Measurements from ENCODE around the gene RPEL1. TPM values are rescaled to one million over a fixed set of nuclear protein-coding genes. Genes with fewer than 3 reads are reported as not detected.
A peak's percentile ranks its signal among the peaks of the same experiment; 100 is the strongest.
"Not testable (repeated sequence)": the region's sequence is repeated elsewhere in the genome, so short reads cannot be mapped to it uniquely, and the experiment has no call there.

Gene RPEL1
- under 1 TPM; 0.11 to 0.21 (median 0.16) TPM for polyA plus RNA-seq (ENCODE audit: insufficient read length in 4 of 4)

DNA sequence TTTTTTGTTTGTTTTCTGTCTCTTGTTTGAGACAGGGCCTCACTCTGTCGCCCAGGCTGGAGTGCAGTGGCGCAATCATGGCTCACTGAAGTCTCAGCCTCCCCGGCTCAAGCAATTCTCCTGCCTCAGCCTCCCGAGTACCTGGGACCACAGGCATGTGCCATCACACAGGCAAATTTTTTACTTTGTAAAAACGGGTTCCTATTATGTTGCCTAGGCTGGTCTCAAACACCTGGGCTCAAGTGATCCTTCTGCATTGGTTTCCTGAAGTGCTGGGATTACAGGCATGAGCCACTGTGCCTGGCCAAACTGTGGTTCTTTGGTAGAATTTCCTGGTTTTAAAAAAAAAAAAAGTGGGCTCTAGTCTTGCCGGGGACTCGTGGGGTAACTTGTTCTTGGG, at the start of gene RPEL1:
Gene RPEL1, plus strand, starts transcription at position 301 of the 400 bp plus-strand sequence. CDS start 110 bp downstream, outside the sequence.
- not testable (repeated sequence) for DNase-seq (ENCODE audit: low read depth in 4 of 4, low spot score in 3 of 4)

DNA sequence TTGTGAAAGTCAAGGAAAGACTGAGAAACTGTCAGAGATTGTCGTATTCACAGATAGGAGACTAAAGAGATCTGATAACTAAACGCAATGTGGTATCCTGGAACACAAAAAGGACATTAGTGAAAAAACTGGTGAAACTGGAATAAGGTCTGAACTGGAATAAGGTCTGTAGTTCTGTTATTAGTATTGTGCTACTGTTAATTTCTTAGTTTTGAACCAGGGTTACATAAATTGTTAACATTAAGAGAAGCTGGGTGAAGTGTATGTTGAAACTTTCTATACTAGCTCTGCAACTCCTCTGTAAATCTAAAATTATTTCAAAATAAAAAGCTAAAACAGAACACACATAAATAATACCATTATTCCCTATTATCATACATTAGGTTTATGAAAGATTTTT, 49.2 kb upstream of the RPEL1 start:
- no peak for DNase-seq (ENCODE audit: low read depth in 4 of 4, low spot score in 3 of 4)

DNA sequence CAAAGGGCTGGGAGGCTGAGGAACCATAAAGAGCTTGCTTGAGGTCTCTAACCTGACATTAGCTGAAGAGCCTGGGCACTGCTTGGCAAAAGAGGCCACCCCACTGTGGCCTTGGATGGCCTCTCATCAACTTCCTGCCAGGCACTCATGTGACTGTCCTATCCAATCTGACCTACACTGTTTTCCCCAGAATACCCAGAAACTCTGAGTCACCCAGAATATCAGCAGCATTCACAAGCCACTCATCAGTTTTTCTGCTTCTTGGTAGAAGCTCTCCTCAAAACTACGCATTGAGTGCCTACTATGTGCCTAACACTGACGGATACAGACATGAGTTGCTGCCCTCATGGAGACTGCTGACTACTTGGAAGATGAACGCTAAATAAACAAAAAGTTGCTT, 48.5 kb upstream of the RPEL1 start:
- no peak for DNase-seq (ENCODE audit: low read depth in 4 of 4, low spot score in 3 of 4)

DNA sequence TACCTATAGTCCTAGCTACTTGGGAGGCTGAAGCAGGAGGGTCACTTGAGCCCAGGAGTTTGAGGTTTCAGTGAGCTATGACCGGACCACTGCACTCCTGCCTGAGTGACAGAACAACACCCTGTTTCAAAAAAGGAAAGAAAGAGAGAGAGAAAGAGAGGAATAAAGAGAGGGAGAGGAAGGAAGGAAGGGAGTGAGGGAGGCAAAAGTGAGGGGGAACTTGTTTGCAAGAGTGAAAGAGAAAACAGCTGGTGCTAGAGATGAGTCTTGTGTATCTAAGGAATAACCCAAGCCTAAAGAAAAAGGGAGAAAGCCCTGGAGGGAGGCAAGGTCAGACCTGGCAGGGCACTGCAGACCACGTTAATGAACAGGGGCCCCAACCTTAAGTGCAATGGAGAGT, 47.8 kb upstream of the RPEL1 start:
- no peak for DNase-seq (ENCODE audit: low read depth in 4 of 4, low spot score in 3 of 4)

DNA sequence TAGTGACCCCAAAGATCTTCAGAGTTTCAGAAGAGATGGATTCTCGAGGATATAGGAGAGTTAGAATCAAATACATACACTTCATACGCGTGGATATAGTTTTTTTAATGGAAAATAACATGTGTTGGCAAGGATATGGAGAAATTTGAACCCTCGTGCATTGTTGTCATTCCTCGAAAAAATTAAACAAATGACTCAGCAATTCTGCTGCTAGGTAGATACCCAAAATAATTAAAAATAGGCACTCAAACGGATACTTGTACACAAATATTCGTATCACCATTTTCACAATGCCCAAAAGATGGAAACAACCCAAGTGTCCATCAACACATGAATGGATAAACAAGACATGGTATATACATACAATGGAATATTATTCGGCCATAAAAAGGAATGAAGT, 47.0 kb upstream of the RPEL1 start:
- no peak for DNase-seq (ENCODE audit: low read depth in 4 of 4, low spot score in 3 of 4)

DNA sequence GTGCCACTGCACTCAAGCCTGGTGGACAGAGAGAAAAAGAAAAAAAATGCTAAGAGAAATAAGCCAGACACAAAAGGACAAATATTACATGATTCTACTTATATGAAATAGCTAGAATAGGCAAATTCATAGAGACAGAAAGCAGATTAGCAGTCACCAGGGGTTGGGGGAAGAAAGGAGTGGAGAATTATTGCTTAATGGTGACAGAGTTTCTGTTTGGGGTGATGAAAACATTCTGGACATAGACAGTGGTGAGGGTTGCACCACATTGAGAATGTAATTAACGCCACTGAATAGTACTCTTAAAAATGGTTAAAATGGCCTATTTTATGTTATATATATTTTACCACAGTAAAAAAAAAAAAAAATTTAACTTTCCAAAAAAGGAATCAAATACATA, 46.2 kb upstream of the RPEL1 start:
- DNase-seq (ENCODE audit: low read depth in 4 of 4, low spot score in 3 of 4) = no peak

DNA sequence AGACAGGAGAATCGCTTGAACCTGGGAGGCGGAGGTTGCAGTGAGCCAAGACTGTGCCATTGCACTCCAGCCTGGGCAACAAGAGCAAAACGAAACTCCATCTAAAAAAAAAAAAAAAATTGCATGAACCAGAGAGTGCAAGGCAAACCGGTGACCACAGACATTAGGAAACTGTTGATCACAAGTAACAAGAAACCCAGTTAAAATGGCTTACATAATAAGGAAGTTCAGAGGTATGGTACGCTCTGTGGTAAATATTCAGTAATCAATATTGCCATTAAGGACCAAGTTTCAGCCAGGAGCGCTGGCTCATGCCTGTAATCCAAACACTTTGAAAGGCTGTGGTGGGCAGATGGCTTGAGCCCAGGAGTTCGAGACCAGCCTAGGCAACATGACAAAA, 43.4 kb upstream of the RPEL1 start:
- DNase-seq (ENCODE audit: low read depth in 4 of 4, low spot score in 3 of 4) = no peak

DNA sequence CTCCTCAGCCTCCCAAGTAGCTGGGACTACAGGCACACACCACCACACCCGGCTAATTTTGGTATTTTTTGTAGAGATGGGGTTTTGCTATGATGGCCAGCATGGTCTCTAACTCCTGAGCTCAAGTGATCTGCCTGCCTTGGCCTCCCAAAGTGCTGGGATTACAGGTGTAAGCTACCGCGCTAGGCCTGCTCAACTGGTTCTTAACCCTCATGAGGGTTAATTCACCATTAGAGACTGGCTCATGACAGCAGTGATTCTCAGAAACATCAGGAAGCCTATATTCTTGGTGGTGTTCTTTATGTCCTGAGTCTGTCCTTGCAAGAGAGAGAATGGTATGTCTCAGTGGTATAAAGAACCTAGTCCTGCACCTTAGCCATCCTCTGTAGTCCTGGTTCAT, 42.2 kb upstream of the RPEL1 start:
- DNase-seq (ENCODE audit: low read depth in 4 of 4, low spot score in 3 of 4) = no peak

DNA sequence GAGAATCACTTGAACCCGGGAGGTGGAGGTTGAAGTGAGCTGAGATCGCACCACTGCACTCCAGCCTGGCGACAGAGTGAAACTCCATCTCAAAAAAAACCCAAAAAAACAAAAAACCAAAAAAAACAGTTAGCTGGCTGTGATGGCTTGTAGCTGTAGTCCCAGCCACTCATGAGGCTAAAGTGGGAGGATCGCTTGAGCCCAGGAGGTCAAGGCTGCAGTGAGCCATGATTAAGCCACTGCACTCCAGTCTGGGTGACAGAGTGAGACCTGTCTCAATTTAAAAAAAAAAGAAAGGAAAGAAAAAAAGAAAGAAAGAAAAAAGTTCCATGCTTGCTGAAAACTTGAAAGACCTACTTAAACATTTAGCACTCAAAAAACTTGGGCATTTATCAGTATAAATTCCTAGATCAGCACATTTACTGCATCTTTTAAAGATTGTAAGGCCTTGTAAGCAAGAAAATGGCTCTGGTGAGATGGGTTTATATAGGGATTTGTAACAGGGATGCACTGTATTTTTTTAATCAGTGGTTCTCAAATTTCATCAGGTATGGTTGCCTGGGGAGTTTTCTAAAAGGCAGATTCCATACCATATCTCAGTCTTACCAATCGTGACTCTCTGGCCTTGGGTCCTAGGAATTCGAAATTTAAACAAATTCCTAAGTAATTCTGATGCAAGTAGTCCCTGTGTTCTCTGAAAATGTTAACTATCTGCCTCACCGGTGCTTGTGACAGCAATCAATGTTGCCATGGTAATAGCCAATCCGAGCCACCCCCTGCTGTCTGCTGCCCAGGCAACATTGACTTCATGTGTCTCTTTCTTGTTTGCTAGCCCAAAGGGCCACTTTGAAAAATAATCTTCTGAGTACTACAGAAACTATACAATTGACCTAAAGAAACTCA, 41.1 kb upstream of the RPEL1 start:
- no peak for DNase-seq (ENCODE audit: low read depth in 4 of 4, low spot score in 3 of 4)

DNA sequence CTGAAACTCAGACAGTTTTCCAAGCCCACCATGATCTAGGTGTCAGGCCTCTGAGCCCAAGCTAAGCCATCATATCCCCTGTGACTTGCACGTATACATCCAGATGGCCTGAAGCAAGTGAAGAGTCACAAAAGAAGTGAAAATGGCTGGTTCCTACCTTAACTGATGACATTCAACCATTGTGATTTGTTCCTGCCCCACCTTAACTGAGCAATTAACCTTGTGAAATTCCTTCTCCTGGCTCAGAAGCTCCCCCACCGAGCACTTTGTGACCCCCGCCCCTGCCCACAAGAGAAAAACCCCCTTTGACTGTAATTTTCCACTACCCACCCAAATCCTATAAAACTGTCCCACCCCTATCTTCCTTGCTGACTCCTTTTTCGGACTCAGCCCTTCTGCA, 40.3 kb upstream of the RPEL1 start:
- not testable (repeated sequence) for DNase-seq (ENCODE audit: low read depth in 4 of 4, low spot score in 3 of 4)

DNA sequence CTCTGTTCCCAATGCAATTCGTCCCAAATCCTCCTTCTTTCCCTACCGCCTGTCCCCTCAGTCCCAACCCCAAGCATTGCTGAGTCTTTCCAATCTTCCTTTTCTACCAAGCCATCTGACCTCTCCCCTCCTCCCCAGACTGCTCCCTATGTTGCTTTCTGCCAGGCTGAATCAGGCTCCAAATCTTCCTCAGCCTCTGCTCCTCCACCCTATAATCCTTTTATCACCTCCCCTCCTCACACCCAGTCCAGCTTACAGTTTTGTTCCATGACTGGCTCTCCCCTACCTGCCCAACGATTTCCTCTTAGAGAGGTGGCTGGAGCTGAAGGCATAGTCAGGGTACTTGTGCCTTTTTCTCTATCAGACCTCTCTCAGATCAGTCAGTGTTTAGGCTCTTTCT, 39.0 kb upstream of the RPEL1 start:
- DNase-seq (ENCODE audit: low read depth in 4 of 4, low spot score in 3 of 4) = not testable (repeated sequence)

DNA sequence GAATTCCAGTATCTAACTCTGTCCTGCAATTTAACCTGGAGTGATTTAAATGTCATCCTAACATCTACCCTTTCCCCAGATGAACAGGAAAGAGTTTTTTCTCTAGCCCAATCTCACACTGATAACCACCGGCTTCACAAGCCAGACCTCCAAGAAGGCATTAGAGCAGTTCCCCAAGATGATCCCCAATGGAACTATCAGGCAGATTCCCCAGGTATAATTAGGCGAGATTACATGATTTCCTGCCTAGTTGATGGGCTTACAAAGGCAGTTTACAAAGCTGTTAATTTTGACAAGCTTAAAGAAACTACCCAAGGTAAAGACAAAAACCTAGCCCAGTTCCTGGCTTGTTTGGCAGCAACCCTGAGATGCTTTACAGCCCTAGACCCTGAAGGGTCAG, 38.5 kb upstream of the RPEL1 start:
- DNase-seq (ENCODE audit: low read depth in 4 of 4, low spot score in 3 of 4) = no peak

DNA sequence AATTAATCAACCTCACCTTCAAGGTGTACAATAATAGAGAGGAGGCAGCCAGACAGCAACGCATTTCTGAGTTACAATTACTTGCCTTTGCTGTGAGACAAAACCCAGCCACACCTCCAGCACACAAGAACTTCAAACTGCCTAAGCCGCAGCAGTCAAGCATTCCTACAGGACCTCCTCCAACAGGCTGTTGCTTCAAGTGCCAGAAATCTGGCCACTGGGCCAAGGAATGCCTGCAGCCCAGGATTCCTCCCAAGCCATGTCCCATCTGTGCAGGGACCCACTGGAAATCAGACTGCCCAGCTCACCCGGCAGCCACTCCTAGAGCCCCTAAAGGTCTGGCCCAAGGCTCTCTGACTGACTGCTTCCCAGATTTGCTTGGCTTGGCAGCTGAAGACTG, 38.0 kb upstream of the RPEL1 start:
- DNase-seq (ENCODE audit: low read depth in 4 of 4, low spot score in 3 of 4) = not testable (repeated sequence)

DNA sequence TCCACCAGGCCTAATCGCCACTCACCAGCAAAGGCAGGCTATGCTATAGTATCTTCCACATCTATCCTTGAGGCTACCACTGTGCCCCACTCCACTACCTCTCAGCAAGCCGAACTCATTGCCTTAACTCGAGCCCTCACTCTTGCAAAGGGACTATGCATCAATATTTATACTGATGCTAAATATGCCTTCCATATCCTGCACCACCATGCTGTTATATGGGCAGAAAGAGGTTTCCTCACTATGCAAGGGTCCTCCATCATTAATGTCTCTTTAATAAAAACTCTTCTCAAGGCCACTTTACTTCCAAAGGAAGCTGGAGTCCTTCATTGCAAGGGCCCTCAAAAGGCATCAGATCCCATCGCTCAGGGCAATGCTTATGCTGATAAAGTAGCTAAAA, 35.4 kb upstream of the RPEL1 start:
- DNase-seq (ENCODE audit: low read depth in 4 of 4, low spot score in 3 of 4) = not testable (repeated sequence)

DNA sequence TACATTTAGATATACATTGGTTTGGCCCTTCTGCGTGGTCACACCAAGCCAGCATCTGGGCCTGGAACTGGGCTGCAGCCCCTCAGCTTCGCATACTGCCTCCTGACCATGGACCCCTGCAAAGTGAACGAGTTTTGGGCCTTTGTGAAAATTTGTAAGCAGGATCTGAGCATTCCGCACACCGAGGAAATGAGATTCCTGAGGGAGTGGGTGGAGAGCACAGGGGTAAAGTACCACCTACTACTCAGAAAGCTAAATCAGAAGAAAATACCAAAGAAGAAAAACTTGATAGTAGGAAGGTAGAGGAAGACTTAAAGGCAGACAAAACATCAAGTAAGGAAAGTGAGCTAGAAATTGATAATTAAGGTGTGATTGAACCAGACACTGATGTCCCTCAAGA, 30.1 kb upstream of the RPEL1 start:
- no peak for DNase-seq (ENCODE audit: low read depth in 4 of 4, low spot score in 3 of 4)

DNA sequence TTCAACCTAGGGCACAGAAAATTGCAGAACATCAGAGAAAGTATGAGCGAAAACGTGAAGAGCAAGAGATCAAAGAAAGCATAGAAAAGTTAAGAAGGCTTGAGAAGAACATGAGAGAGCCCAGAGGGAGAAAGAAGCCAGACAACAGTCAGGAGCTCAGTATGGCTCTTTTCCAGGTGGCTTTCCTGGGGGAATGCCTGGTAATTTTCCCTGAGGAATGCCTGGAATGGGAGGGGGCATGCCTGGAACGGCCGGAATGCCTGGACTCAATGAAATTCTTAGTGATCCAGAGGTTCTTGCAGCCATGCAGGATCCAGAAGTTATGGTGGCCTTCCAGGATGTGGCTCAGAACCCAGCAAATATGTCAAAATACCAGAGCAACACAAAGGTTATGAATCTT, 29.3 kb upstream of the RPEL1 start:
- not testable (repeated sequence) for DNase-seq (ENCODE audit: low read depth in 4 of 4, low spot score in 3 of 4)

DNA sequence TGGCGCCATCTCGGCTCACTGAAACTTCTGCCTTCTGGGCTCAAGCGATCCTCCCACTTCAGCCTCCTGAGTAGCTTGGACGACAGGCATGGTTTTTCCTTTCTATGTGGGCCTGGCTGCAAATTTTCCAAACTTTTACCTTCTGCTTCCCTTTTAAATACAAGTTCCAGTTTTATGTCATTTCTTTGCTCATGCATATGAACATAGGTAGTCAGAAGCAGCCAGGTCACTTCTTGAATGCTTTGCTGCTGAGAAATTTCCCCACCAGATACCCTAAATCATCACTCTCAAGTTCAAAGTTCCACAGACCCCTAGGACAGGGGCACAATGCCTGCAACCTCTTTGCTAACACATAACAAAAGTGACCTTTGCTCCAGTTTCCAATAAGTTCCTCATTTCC, 21.6 kb upstream of the RPEL1 start:
- DNase-seq (ENCODE audit: low read depth in 4 of 4, low spot score in 3 of 4) = no peak

DNA sequence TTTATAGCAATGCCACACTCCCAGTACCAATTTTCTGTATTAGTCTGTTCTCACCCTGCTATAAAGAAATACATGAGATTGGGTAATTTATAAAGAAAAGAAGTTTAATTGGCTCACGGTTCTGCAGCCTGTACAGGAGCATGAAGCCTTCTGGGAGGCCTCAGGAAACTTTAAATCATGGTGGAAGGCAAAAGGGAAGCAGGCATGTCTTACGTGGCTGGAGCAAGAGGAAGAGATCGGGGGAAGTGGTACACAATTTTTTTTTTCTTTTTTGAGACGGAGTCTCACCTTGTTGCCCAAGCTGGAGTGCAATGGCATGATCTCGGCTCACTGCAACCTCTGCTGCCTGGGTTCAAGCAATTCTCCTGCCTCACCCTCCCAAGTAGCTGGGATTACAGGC, 21.0 kb upstream of the RPEL1 start:
- DNase-seq (ENCODE audit: low read depth in 4 of 4, low spot score in 3 of 4) = not testable (repeated sequence)

DNA sequence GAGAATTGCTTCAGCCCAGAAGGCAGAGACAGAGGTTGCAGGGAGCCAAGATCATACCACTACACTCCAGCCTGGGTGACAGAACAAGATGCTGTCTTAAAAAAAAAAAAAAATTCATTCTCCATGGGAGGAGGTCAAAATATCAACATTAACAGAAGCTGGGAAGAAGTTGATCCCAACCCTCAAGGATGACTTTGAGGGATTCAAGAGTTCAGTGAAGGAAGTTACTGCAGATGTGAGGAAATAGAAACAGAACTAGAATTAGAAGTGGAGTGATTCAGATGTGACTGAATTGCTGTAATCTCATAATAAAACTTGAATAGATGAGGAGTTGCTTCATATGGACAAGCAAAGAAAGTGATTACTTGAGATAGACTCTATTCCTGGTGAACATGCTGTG, 19.7 kb upstream of the RPEL1 start:
- no peak for DNase-seq (ENCODE audit: low read depth in 4 of 4, low spot score in 3 of 4)

DNA sequence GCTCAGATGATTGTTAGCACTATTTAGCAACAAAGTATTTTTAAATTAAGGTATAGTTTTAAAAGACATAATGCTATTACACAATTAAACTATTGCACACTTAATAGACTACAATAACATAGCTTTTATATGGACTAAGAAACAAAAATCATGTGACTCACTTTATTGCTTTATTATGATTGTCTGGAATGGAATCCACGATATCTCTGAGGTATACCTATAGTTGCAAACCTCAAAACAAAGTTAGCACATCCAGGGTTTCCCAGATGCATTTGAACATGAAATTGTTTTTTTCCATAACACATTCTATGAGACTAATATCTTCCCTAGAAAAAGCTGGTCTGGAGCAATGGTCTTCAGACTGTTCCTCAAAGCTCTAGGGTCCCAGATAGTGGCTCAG, 18.3 kb upstream of the RPEL1 start:
- no peak for DNase-seq (ENCODE audit: low read depth in 4 of 4, low spot score in 3 of 4)

DNA sequence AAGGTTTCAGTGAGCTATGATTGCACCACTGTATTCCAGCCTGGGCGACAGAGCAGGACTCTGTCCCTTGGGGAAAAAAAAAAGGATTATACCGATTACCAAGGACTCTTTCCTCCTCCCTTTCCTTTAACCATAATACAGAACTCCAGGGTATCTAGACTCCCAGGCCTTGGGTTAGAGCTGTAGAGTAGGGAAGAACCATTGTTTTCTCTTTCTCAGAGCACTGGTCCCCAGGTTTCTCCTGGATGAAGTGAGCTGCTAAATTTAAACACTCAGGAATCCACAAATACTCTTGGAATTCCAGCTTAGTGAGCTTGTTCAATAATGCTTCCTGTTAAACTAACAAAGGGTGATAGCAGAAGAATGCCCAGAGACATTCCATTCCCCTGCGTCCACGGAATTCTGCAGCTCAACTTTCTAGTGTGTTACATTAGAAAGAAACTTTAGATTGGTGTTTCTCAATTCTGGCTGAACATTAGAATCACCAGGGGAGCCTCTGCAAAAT, 14.6 kb upstream of the RPEL1 start:
- DNase-seq (ENCODE audit: low read depth in 4 of 4, low spot score in 3 of 4) = peak in 1 of 4 donors; percentile 40

DNA sequence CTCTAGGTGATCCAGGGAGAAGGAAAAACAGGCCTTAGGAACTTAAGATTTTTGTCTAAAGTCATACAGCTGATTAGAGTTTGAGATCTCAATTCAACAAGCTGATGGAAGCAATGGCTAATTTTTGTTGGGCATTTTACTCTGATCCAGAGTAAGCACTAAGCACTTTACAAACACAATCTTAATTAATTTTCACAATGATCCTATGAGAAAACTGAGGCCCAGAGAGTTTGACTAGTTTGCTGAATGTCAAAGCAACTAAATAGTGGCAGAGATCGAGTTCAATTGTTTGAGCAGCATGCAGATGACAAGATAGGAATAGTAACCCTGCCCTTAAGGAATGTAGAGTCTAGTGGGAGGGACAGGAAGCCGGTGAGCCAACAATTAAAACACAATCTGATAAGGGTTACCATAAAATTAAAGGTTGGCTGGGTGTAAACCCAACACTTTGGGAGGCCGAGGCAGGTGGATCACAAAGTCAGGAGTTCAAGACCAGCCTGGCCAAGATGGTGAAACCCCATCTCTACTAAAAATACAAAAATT, 13.5 kb upstream of the RPEL1 start:
- no peak for DNase-seq (ENCODE audit: low read depth in 4 of 4, low spot score in 3 of 4)
